GM19452 (cell line): Measurements from ENCODE around the gene EML5.

Experiments
- ATAC-seq: cut with Tn5 transposase; IDR thresholded peaks from one replicate; pipeline ENCODE4 v1.9.1; 2021; ENCODE audit not compliant: unreplicated experiment

Gene EML5

GRCh38 chr14:88565427-88565826 is 227.3 kb downstream of the EML5 start:
- ATAC-seq, result no peak

- ATAC-seq, result no peak
These were observed 228.9 kb downstream of the EML5 start for GRCh38 chr14:88563845-88564244.

- peak; percentile 95 for ATAC-seq
These were observed 229.7 kb downstream of the EML5 start, which contains the start of gene ZC3H14 for GRCh38 chr14:88562831-88563686. TSS of gene ZC3H14 (plus strand) at chr14:88563037. CDS start at chr14:88563134, 97 bp downstream.

- no peak for ATAC-seq
These were observed 230.3 kb downstream of the EML5 start for GRCh38 chr14:88562532-88562830.
